Neutrophil (primary cell): ENCODE measurements around the gene SFRP4.

ENCODE experiments used
- H3K27ac ChIP-seq: fragments of 200-600 bp; sonication (generic); 2 replicates; pipeline ENCODE4 v1.5.1; 2016; ENCODE audit warnings: mild to moderate bottlenecking, moderate library complexity
- H3K27me3 ChIP-seq: fragments of 200-600 bp; sonication (generic); 2 replicates; pipeline ENCODE4 v1.6.0; 2016; ENCODE audit warnings: mild to moderate bottlenecking
- H3K36me3 ChIP-seq: fragments of 200-600 bp; sonication (generic); 2 replicates; pipeline ENCODE4 v1.5.1; 2017
- H3K4me1 ChIP-seq, 2 experiments: fragments of 200-600 bp in 1 of 2; sonication (generic) in 1 of 2; 1 replicate in 1 of 2; 2 replicates in 1 of 2; pipeline versions ENCODE4 v1.5.1 to v1.6.1; 2013 to 2016; ENCODE audit warnings: low read depth in 1 of 2, low read length in 1 of 2, mild to moderate bottlenecking in 1 of 2, moderate library complexity in 1 of 2; ENCODE audit not compliant: control insufficient read depth in 1 of 2, insufficient read depth in 1 of 2
- H3K4me3 ChIP-seq, 2 experiments: fragments of 200-600 bp in 1 of 2; sonication (generic) in 1 of 2; 1 replicate in 1 of 2; 2 replicates in 1 of 2; pipeline ENCODE4 v1.5.1; 2013 to 2016; ENCODE audit warnings: low read depth in 1 of 2, low read length in 1 of 2, mild to moderate bottlenecking in 1 of 2, moderate library complexity in 1 of 2
- H3K9me3 ChIP-seq: fragments of 200-600 bp; sonication (generic); 2 replicates; pipeline ENCODE4 v1.5.1; 2016
- CTCF ChIP-seq: fragments of 200-600 bp; sonication (generic); IDR thresholded peaks from 2 replicates; pipeline ENCODE4 v1.5.1; 2016; ENCODE audit warnings: antibody characterized with exemption

Gene SFRP4

GRCh38 chr7:37930226-37930948, 13.8 kb upstream of the SFRP4 start:
- H3K27ac ChIP-seq = no peak overlapping the region
- no peak overlapping the region for H3K4me3 ChIP-seq
- no peaks in the 10 kb centered on the region for H3K36me3 ChIP-seq
- H3K27me3 ChIP-seq = no peaks in the 10 kb centered on the region
- H3K9me3 ChIP-seq = no peaks in the 10 kb centered on the region
- TF ChIP-seq CTCF = no peak
- no peaks in the 10 kb centered on the region for H3K4me1 ChIP-seq

- H3K4me3 ChIP-seq = no peak overlapping the region
- no peaks in the 10 kb centered on the region for H3K36me3 ChIP-seq
- H3K27me3 ChIP-seq = no peaks in the 10 kb centered on the region
- no peak for TF ChIP-seq CTCF
- no peaks in the 10 kb centered on the region for H3K4me1 ChIP-seq
- H3K27ac ChIP-seq = no peak overlapping the region
- H3K9me3 ChIP-seq = no peaks in the 10 kb centered on the region
These were observed 12.3 kb upstream of the SFRP4 start for GRCh38 chr7:37928878-37929277.

- no peak for TF ChIP-seq CTCF
- no peaks in the 10 kb centered on the region for H3K4me1 ChIP-seq
- no peaks in the 10 kb centered on the region for H3K27me3 ChIP-seq
- H3K9me3 ChIP-seq = no peaks in the 10 kb centered on the region
- H3K27ac ChIP-seq = no peak overlapping the region
- no peaks in the 10 kb centered on the region for H3K36me3 ChIP-seq
- H3K4me3 ChIP-seq = no peak overlapping the region
These were observed 11.3 kb upstream of the SFRP4 start for GRCh38 chr7:37927773-37928444.

- Histone ChIP-seq H3K36me3 (no peaks in the 10 kb centered on the region), H3K4me1 (peaks cover 9 to 10% of the 10 kb centered on the region in 2 experiments), H3K27ac (no peak overlapping the region), H3K9me3 (no peaks in the 10 kb centered on the region), H3K4me3 (no peak overlapping the region), H3K27me3 (peaks cover 18% of the 10 kb centered on the region)
- no peak for TF ChIP-seq CTCF
These were observed 9.0 kb upstream of the SFRP4 start for GRCh38 chr7:37925620-37926019.

- Histone ChIP-seq H3K4me3 (no peak overlapping the region), H3K27me3 (peaks cover 28% of the 10 kb centered on the region), H3K27ac (no peak overlapping the region), H3K36me3 (no peaks in the 10 kb centered on the region), H3K9me3 (no peaks in the 10 kb centered on the region), H3K4me1 (peaks cover 13 to 16% of the 10 kb centered on the region in 2 experiments)
- TF ChIP-seq CTCF = no peak
These were observed 7.9 kb upstream of the SFRP4 start for GRCh38 chr7:37924491-37925041.
